Measurements from ENCODE around the gene FYCO1. TPM values are rescaled to one million over a fixed set of nuclear protein-coding genes. Genes with fewer than 3 reads are reported as not detected.

The FYCO1 gene
- total RNA-seq, 2 experiments from 2014 or later: 14.1 to 14.5 TPM

DNA sequence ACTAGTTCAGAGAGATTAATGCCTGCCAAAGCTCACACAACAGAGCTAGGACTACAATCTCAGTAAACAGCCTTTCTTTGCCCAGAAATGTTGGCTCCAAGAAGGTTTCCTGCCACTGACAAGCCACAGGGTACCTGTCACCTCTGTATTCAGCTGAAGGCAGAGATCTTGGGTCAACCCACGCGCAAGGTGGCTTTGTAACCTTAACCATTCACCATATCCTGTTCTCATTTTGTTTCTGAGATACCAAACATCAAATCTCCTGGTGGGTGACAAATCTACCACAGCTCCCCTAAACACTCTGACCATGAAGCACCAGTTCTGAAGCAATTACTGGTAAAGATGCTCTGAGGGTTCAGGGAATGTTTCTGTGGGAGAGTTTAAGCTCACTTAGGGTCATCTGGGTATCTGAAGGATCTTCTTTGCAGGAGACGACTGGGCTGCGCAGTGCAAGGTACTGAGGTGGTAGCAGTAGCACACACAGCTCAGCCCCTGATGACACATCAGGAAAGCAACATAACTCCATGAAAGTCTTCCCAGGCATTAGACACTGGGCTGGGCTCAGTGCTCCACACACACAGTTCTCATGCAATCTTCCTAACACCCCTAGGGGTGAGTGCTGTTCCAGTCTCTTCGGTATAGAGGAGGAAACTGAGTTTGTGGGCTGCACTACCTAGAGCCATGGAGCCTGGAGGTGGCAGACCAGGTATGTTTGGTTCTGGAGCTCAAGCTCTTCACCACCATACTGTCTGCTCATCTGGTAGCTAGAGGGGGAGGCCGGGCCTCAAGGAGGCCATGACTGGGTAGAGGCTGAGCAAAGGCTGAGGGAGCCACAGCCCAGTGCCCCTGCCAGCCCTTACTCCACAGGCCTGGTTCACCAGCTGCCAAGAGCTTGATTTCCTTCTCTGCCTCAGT lies 44.7 kb downstream of the FYCO1 start:
- H3K27me3 Mint-ChIP-seq: no peaks in the 10 kb centered on the region
- peaks cover 61% of the 10 kb centered on the region for H3K4me1 Mint-ChIP-seq (ENCODE audit: low read depth)
- no peak overlapping the region for H3K4me3 Mint-ChIP-seq
- peak; percentile 93 for DNase-seq
- ATAC-seq: peak; percentile 79
- TF ChIP-seq, protein P1, sequence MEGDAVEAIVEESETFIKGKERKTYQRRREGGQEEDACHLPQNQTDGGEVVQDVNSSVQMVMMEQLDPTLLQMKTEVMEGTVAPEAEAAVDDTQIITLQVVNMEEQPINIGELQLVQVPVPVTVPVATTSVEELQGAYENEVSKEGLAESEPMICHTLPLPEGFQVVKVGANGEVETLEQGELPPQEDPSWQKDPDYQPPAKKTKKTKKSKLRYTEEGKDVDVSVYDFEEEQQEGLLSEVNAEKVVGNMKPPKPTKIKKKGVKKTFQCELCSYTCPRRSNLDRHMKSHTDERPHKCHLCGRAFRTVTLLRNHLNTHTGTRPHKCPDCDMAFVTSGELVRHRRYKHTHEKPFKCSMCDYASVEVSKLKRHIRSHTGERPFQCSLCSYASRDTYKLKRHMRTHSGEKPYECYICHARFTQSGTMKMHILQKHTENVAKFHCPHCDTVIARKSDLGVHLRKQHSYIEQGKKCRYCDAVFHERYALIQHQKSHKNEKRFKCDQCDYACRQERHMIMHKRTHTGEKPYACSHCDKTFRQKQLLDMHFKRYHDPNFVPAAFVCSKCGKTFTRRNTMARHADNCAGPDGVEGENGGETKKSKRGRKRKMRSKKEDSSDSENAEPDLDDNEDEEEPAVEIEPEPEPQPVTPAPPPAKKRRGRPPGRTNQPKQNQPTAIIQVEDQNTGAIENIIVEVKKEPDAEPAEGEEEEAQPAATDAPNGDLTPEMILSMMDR (IDR thresholded peaks at IDR 0.05): no peak
- peak overlapping the region; percentile 80 for H3K27ac Mint-ChIP-seq
- H3K36me3 Mint-ChIP-seq (ENCODE audit: low read depth): peaks cover 92% of the 10 kb centered on the region
- POLR2A ChIA-PET: interaction anchor here (0.9 to 3.2 kb wide), 11 partner anchors 9 to 421 kb away, joined by 3 to 17 read pairs (median 4); partner anchors contain the start of gene FYCO1
- CTCF ChIA-PET: interaction anchor here (0.9 to 35.9 kb wide), 12 partner anchors 10 to 290 kb away, joined by 3 to 656 read pairs (median 4); no protein-coding TSS in a partner anchor
- intact Hi-C loops (cut with micrococcal nuclease): no loop called here
- no peaks in the 10 kb centered on the region for H3K9me3 Mint-ChIP-seq

GRCh38 chr3:45950131-45950530 lies 45.5 kb downstream of the FYCO1 start:
- Mint-ChIP-seq H3K9me3 (no peaks in the 10 kb centered on the region), H3K4me3 (no peak overlapping the region), H3K36me3 (ENCODE audit: low read depth) (peaks cover 91% of the 10 kb centered on the region), H3K27me3 (no peaks in the 10 kb centered on the region), H3K27ac (peak overlapping the region; percentile 80), H3K4me1 (ENCODE audit: low read depth) (peaks cover 61% of the 10 kb centered on the region)
- intact Hi-C loops (cut with micrococcal nuclease): no loop called here
- CTCF ChIA-PET: interaction anchor here (0.9 to 35.9 kb wide), 9 partner anchors 10 to 290 kb away, joined by 3 to 656 read pairs (median 5); no protein-coding TSS in a partner anchor
- TF ChIP-seq, protein P1 (IDR thresholded peaks at IDR 0.05): no peak
- DNase-seq: no peak
- no peak for ATAC-seq
- POLR2A ChIA-PET: interaction anchor here (1.0 to 3.2 kb wide), 7 partner anchors 10 to 128 kb away, joined by 4 to 17 read pairs (median 5); partner anchors contain the start of gene FYCO1

GRCh38 chr3:45949432-45949831 lies 46.2 kb downstream of the FYCO1 start:
- ChIA-PET POLR2A (interaction anchor here (1.7 to 1.8 kb wide), 2 partner anchors 11 to 15 kb away, joined by 6 to 17 read pairs; no protein-coding TSS in a partner anchor), CTCF (interaction anchor here (1.3 to 35.9 kb wide), 2 partner anchors 9 to 134 kb away, joined by 3 to 656 read pairs; no protein-coding TSS in a partner anchor)
- no peaks in the 10 kb centered on the region for H3K9me3 Mint-ChIP-seq
- peak overlapping the region; percentile 80 for H3K27ac Mint-ChIP-seq
- H3K27me3 Mint-ChIP-seq: no peaks in the 10 kb centered on the region
- ATAC-seq (no peak), DNase-seq (no peak)
- TF ChIP-seq, protein P1 (IDR thresholded peaks at IDR 0.05): no peak
- H3K4me3 Mint-ChIP-seq: no peak overlapping the region
- peaks cover 66% of the 10 kb centered on the region for H3K4me1 Mint-ChIP-seq (ENCODE audit: low read depth)
- intact Hi-C loops (cut with micrococcal nuclease): loop anchor here (10.0 kb wide), 1 partner anchor 425 kb away; the partner anchor contains the start of gene CCR5
- peaks cover 87% of the 10 kb centered on the region for H3K36me3 Mint-ChIP-seq (ENCODE audit: low read depth)

DNA sequence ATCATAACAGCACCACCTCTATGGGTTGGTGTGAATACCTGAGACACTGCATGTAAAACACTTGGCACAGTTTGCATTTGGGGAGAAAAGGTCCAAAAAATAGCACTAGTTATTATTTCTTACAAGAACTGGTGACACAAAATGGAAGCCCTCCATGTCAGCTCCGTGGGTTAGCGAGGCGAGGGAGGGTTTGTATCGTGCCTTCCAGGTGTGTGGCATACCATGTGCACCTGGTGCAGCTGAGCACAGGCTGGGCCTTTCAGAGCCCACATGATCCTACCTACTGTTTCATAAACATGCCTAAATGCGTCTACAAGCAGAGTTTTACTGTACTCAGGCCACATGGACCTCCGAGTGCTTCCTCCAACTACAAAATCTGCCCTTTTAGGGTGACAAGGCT lies 46.7 kb downstream of the FYCO1 start:
- H3K4me3 Mint-ChIP-seq: no peak overlapping the region
- TF ChIP-seq, protein P1 (IDR thresholded peaks at IDR 0.05): no peak
- H3K27ac Mint-ChIP-seq: peak overlapping the region; percentile 74
- ChIA-PET POLR2A (interaction anchor here (2.7 kb wide), 1 partner anchor 46 kb away, joined by 13 read pairs; the partner anchor contains the start of gene FYCO1), CTCF (interaction anchor here (1.3 to 35.9 kb wide), 2 partner anchors 9 to 134 kb away, joined by 3 to 656 read pairs; no protein-coding TSS in a partner anchor)
- no peak for ATAC-seq
- H3K36me3 Mint-ChIP-seq (ENCODE audit: low read depth): peaks cover 82% of the 10 kb centered on the region
- no peak for DNase-seq
- intact Hi-C loops (cut with micrococcal nuclease): loop anchor here (10.0 kb wide), 1 partner anchor 426 kb away; the partner anchor contains the start of gene CCR5
- H3K4me1 Mint-ChIP-seq (ENCODE audit: low read depth): peaks cover 66% of the 10 kb centered on the region
- no peaks in the 10 kb centered on the region for H3K27me3 Mint-ChIP-seq
- H3K9me3 Mint-ChIP-seq: no peaks in the 10 kb centered on the region

Data from activated CD8-positive, alpha-beta T cell treated with anti-CD3 and anti-CD28 coated beads for 36 hours (primary cell).